ENCODE measurements around the gene SCAMP3. TPM values are rescaled to one million over a fixed set of nuclear protein-coding genes. Genes with fewer than 3 reads are reported as not detected.
A peak's percentile ranks its signal among the peaks of the same experiment; 100 is the strongest.

The SCAMP3 gene
- total and polyA plus RNA-seq, 2 experiments from 2014 or later: 50.5 to 52.5 TPM

DNA sequence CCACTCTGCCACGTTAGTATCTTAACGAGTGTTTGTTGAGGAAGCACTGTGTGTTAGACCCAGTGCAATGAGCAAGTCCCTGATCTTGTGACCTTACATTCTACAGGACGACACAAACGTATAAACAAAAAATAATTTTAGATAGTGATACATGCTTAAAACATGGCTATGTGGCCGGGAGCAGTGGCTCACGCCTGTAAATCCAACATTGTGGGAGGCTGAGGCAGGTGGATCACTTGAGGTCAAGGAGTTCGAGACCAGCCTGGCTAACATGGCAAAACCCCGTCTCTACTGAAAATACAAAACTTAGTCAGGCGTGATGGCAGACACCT, 34.1 kb downstream of the SCAMP3 start:
- Histone ChIP-seq H3F3A (replicated peaks; ENCODE audit: low read depth) (peaks cover 8% of the 10 kb centered on the region), H3K4me2 (peak overlapping the region; percentile 88), H3K9me2 (ENCODE audit: insufficient read depth) (no peaks in the 10 kb centered on the region), H3K4me1 (ENCODE audit: insufficient read depth) (peaks cover 14% of the 10 kb centered on the region), H3K27ac (ENCODE audit: low read depth) (peak overlapping the region; percentile 87), H3K27me3 (ENCODE audit: insufficient read depth) (no peaks in the 10 kb centered on the region; the same call in 1 of the 2 replicates), H3K4me3 (peak overlapping the region; percentile 55), H3K36me3 (ENCODE audit: insufficient read depth) (no peaks in the 10 kb centered on the region; the same call in 1 of the 2 replicates), H4K20me1 (replicated peaks; ENCODE audit: insufficient read depth) (peaks cover 6% of the 10 kb centered on the region; the same call in 1 of the 2 replicates), H3K79me2 (replicated peaks; ENCODE audit: insufficient read depth) (peaks cover 11% of the 10 kb centered on the region), H2AFZ (peak overlapping the region; percentile 29)
- Mint-ChIP-seq H3K9me3 (no peaks in the 10 kb centered on the region), H3K27ac (peak overlapping the region; percentile 98), H3K4me3 (peak overlapping the region; percentile 83), H3K4me1 (peaks cover 28% of the 10 kb centered on the region), H3K27me3 (ENCODE audit: insufficient read depth, low read depth, poor library complexity) (peaks cover 29% of the 10 kb centered on the region), H3K36me3 (ENCODE audit: low read depth) (peaks cover 9% of the 10 kb centered on the region; the same call in 1 of the 3 replicates)
- DNase-seq (ENCODE audit: low spot score) (no peak), ATAC-seq (no peak)
- TF ChIP-seq EZH2 (IDR thresholded peaks at IDR 0.05; ENCODE audit: low read depth, unreplicated experiment) (no peak), CTCF (conservative IDR thresholded peaks at IDR 0.05; ENCODE audit: low read depth in 2 of 2) (0 out of 4 replicates have a peak, but pooled peaks of 1 of the 2 experiments have one; percentile 20)

GRCh38 chr1:155227261-155228095, 34.7 kb downstream of the SCAMP3 start:
- H3K4me3 ChIP-seq: peak overlapping the region; percentile 75
- no peaks in the 10 kb centered on the region; the same call in 1 of the 2 replicates for H3K36me3 ChIP-seq (ENCODE audit: insufficient read depth)
- Mint-ChIP-seq H3K36me3 (ENCODE audit: low read depth) (peaks cover 9% of the 10 kb centered on the region; the same call in 1 of the 3 replicates), H3K27me3 (ENCODE audit: insufficient read depth, low read depth, poor library complexity) (peaks cover 26% of the 10 kb centered on the region), H3K9me3 (no peaks in the 10 kb centered on the region), H3K27ac (peak overlapping the region; percentile 98), H3K4me3 (peak overlapping the region; percentile 83), H3K4me1 (peaks cover 28% of the 10 kb centered on the region)
- ATAC-seq (peak; percentile 94), DNase-seq (ENCODE audit: low spot score) (peak; percentile 99)
- H3K4me1 ChIP-seq (ENCODE audit: insufficient read depth): peaks cover 14% of the 10 kb centered on the region
- H3K27ac ChIP-seq (ENCODE audit: low read depth): peak overlapping the region; percentile 87
- no peaks in the 10 kb centered on the region; the same call in 1 of the 2 replicates for H3K27me3 ChIP-seq (ENCODE audit: insufficient read depth)
- peaks cover 6% of the 10 kb centered on the region; the same call in 1 of the 2 replicates for H4K20me1 ChIP-seq (replicated peaks; ENCODE audit: insufficient read depth)
- peak overlapping the region; percentile 29 for H2AFZ ChIP-seq
- peaks cover 11% of the 10 kb centered on the region for H3K79me2 ChIP-seq (replicated peaks; ENCODE audit: insufficient read depth)
- no peaks in the 10 kb centered on the region for H3K9me2 ChIP-seq (ENCODE audit: insufficient read depth)
- peak overlapping the region; percentile 88 for H3K4me2 ChIP-seq
- TF ChIP-seq CTCF (conservative IDR thresholded peaks at IDR 0.05; ENCODE audit: low read depth in 2 of 2) (peak in 1 of 2 experiments; percentile 29; a peak in 2 of 4 replicates), EZH2phosphoT487 (IDR thresholded peaks at IDR 0.05; ENCODE audit: unreplicated experiment) (no peak), POLR2AphosphoS5 (IDR thresholded peaks at IDR 0.05; ENCODE audit: low read depth) (peak; percentile 95)
- H3F3A ChIP-seq (replicated peaks; ENCODE audit: low read depth): peaks cover 8% of the 10 kb centered on the region
